ENCODE results near the gene ARID4B. TPM values are rescaled to one million over a fixed set of nuclear protein-coding genes. Genes with fewer than 3 reads are reported as not detected.
A peak's percentile ranks its signal among the peaks of the same experiment; 100 is the strongest.

ARID4B gene
- total and polyA plus RNA-seq, 2 donors (not counting 1 experiment from before 2014, with no cell fraction given), result 15.3 to 42.4 TPM

GRCh38 chr1:235268379-235269125 is 59.4 kb downstream of the ARID4B start:
- Histone ChIP-seq H3K9me3 (ENCODE audit: control insufficient read depth, insufficient read depth, low read depth, low read length) (no peaks in the 10 kb centered on the region), H3K27me3 (ENCODE audit: control insufficient read depth, insufficient read depth, low read length) (no peaks in the 10 kb centered on the region), H2AFZ (ENCODE audit: low read length) (no peak overlapping the region), H3K27ac (ENCODE audit: insufficient read depth, low read length) (no peak overlapping the region), H3K4me3 (replicated peaks in 1 of 4; ENCODE audit: control extremely low read depth in 1 of 4, insufficient read depth in 1 of 4, low read depth in 3 of 4, low read length in 4 of 4) (no peak overlapping the region), H3K4me2 (ENCODE audit: extremely low read depth, insufficient read depth, low read length) (no peak overlapping the region), H3K4me1 (ENCODE audit: control insufficient read depth, extremely low read depth, insufficient read depth, low read length) (no peaks in the 10 kb centered on the region), H3K79me2 (ENCODE audit: control insufficient read depth, insufficient read depth, low read length) (peaks cover 66% of the 10 kb centered on the region), H3K9ac (ENCODE audit: insufficient read depth, low read length) (no peak overlapping the region), H3K36me3 (ENCODE audit: control insufficient read depth, insufficient read depth, low read length) (no peaks in the 10 kb centered on the region), H4K20me1 (ENCODE audit: control insufficient read depth, extremely low read depth, insufficient read depth, low read length) (no peaks in the 10 kb centered on the region)
- no peak for DNase-seq (ENCODE audit: low read depth in 2 of 2)
- TF ChIP-seq, protein P1, sequence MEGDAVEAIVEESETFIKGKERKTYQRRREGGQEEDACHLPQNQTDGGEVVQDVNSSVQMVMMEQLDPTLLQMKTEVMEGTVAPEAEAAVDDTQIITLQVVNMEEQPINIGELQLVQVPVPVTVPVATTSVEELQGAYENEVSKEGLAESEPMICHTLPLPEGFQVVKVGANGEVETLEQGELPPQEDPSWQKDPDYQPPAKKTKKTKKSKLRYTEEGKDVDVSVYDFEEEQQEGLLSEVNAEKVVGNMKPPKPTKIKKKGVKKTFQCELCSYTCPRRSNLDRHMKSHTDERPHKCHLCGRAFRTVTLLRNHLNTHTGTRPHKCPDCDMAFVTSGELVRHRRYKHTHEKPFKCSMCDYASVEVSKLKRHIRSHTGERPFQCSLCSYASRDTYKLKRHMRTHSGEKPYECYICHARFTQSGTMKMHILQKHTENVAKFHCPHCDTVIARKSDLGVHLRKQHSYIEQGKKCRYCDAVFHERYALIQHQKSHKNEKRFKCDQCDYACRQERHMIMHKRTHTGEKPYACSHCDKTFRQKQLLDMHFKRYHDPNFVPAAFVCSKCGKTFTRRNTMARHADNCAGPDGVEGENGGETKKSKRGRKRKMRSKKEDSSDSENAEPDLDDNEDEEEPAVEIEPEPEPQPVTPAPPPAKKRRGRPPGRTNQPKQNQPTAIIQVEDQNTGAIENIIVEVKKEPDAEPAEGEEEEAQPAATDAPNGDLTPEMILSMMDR (conservative IDR thresholded peaks at IDR 0.05 in 1 of 2, IDR thresholded peaks at IDR 0.05 in 1 of 2; ENCODE audit: low read depth in 1 of 2, low read length in 2 of 2), result no peak
- no peak for TF ChIP-seq EZH2 (IDR thresholded peaks at IDR 0.05; ENCODE audit: low read length, missing control alignments)

DNA sequence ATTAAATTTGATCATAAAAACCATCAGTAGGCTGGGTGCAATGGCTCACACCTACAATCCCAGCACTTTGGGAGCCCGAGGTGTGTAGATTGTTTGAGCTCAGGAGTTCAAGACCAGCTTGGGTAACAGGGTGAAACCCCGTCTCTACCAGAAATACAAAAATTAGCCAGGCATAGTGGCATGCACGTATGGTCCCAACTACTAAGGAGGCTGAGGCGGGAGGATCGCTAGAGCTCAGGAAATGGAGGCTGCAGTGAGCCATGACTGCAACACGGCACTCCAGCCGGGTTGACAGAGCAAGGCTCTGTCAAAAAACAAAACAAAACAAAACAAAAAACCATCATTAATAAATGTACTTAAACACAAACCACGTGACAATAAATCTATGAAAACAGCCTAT is 61.0 kb downstream of the ARID4B start:
- TF ChIP-seq, protein P1 (conservative IDR thresholded peaks at IDR 0.05 in 1 of 2, IDR thresholded peaks at IDR 0.05 in 1 of 2; ENCODE audit: low read depth in 1 of 2, low read length in 2 of 2), result no peak
- TF ChIP-seq EZH2 (IDR thresholded peaks at IDR 0.05; ENCODE audit: low read length, missing control alignments), result no peak
- no peaks in the 10 kb centered on the region for H3K36me3 ChIP-seq (ENCODE audit: control insufficient read depth, insufficient read depth, low read length)
- no peaks in the 10 kb centered on the region for H3K27me3 ChIP-seq (ENCODE audit: control insufficient read depth, insufficient read depth, low read length)
- H3K9me3 ChIP-seq (ENCODE audit: control insufficient read depth, insufficient read depth, low read depth, low read length), result no peaks in the 10 kb centered on the region
- no peak for DNase-seq (ENCODE audit: low read depth in 2 of 2)
- H3K4me3 ChIP-seq (replicated peaks in 1 of 4; ENCODE audit: control extremely low read depth in 1 of 4, insufficient read depth in 1 of 4, low read depth in 3 of 4, low read length in 4 of 4), result no peak overlapping the region
- no peaks in the 10 kb centered on the region for H4K20me1 ChIP-seq (ENCODE audit: control insufficient read depth, extremely low read depth, insufficient read depth, low read length)
- H3K4me1 ChIP-seq (ENCODE audit: control insufficient read depth, extremely low read depth, insufficient read depth, low read length), result no peaks in the 10 kb centered on the region
- H3K9ac ChIP-seq (ENCODE audit: insufficient read depth, low read length), result no peak overlapping the region
- H3K27ac ChIP-seq (ENCODE audit: insufficient read depth, low read length), result no peak overlapping the region
- peaks cover 67% of the 10 kb centered on the region for H3K79me2 ChIP-seq (ENCODE audit: control insufficient read depth, insufficient read depth, low read length)
- H2AFZ ChIP-seq (ENCODE audit: low read length), result no peak overlapping the region
- H3K4me2 ChIP-seq (ENCODE audit: extremely low read depth, insufficient read depth, low read length), result no peak overlapping the region

DNA sequence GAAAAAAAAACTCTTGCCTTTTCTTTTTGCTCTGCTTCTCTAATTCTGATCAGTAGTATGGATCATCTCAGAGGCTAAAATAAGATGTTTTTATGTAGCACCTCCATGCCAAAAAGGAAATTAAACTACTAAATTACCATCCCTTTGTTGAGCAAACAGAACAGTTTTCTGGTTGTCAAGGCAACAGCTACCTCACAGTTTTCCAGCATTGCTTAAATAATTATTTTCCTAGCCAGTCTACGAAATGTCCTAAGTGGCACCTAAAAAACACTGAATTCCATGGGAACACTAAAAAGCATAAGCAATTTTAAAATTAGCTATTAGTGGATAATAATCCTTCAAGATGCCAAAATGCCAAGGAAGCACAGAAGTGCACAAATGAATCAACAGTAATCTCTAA is 61.7 kb downstream of the ARID4B start:
- Histone ChIP-seq H3K27ac (ENCODE audit: insufficient read depth, low read length) (no peak overlapping the region), H3K9ac (ENCODE audit: insufficient read depth, low read length) (no peak overlapping the region), H3K36me3 (ENCODE audit: control insufficient read depth, insufficient read depth, low read length) (no peaks in the 10 kb centered on the region), H3K4me3 (replicated peaks in 1 of 4; ENCODE audit: control extremely low read depth in 1 of 4, insufficient read depth in 1 of 4, low read depth in 3 of 4, low read length in 4 of 4) (no peak overlapping the region), H3K79me2 (ENCODE audit: control insufficient read depth, insufficient read depth, low read length) (peaks cover 69% of the 10 kb centered on the region), H3K9me3 (ENCODE audit: control insufficient read depth, insufficient read depth, low read depth, low read length) (no peaks in the 10 kb centered on the region), H4K20me1 (ENCODE audit: control insufficient read depth, extremely low read depth, insufficient read depth, low read length) (no peaks in the 10 kb centered on the region), H3K4me2 (ENCODE audit: extremely low read depth, insufficient read depth, low read length) (no peak overlapping the region), H3K4me1 (ENCODE audit: control insufficient read depth, extremely low read depth, insufficient read depth, low read length) (no peaks in the 10 kb centered on the region), H2AFZ (ENCODE audit: low read length) (no peak overlapping the region), H3K27me3 (ENCODE audit: control insufficient read depth, insufficient read depth, low read length) (no peaks in the 10 kb centered on the region)
- peak in 1 of 2 donors; percentile 8 for DNase-seq (ENCODE audit: low read depth in 2 of 2)
- TF ChIP-seq, protein P1 (conservative IDR thresholded peaks at IDR 0.05 in 1 of 2, IDR thresholded peaks at IDR 0.05 in 1 of 2; ENCODE audit: low read depth in 1 of 2, low read length in 2 of 2), result no peak
- TF ChIP-seq EZH2 (IDR thresholded peaks at IDR 0.05; ENCODE audit: low read length, missing control alignments), result no peak
